Muscle layer of duodenum (tissue), 2 donors: ENCODE data around the gene DIPK1A.

Experiments
- H3K27ac ChIP-seq: one replicate; pipeline ENCODE4 v1.7.0; 2013; ENCODE audit warnings: mild to moderate bottlenecking, low read length
- H3K27me3 ChIP-seq: one replicate; pipeline ENCODE4 v1.7.0; 2013; ENCODE audit warnings: low read depth, mild to moderate bottlenecking, control low read depth, low read length
- H3K36me3 ChIP-seq, 2 donors: one replicate each; pipeline ENCODE4 v1.7.0; 2013; ENCODE audit warnings: low read length in 2 of 2, control low read depth in 1 of 2, mild to moderate bottlenecking in 1 of 2; ENCODE audit not compliant: insufficient read depth in 2 of 2, control insufficient read depth in 1 of 2
- H3K4me1 ChIP-seq, 2 donors: one replicate each; pipeline ENCODE4 v1.7.0; 2013; ENCODE audit warnings: low read length in 2 of 2, mild to moderate bottlenecking in 2 of 2, control low read depth in 1 of 2, moderate library complexity in 1 of 2; ENCODE audit not compliant: insufficient read depth in 2 of 2, control insufficient read depth in 1 of 2
- H3K4me3 ChIP-seq, 2 donors: one replicate each; pipeline ENCODE4 v1.7.0; 2013; ENCODE audit warnings: low read length in 2 of 2, low read depth in 1 of 2, mild to moderate bottlenecking in 1 of 2
- H3K9me3 ChIP-seq, 2 donors: one replicate each; pipeline ENCODE4 v1.7.0; 2013; ENCODE audit warnings: low read length in 2 of 2, control low read depth in 1 of 2, mild to moderate bottlenecking in 1 of 2; ENCODE audit not compliant: control insufficient read depth in 1 of 2
- donor health status: healthy.

DIPK1A gene

DNA sequence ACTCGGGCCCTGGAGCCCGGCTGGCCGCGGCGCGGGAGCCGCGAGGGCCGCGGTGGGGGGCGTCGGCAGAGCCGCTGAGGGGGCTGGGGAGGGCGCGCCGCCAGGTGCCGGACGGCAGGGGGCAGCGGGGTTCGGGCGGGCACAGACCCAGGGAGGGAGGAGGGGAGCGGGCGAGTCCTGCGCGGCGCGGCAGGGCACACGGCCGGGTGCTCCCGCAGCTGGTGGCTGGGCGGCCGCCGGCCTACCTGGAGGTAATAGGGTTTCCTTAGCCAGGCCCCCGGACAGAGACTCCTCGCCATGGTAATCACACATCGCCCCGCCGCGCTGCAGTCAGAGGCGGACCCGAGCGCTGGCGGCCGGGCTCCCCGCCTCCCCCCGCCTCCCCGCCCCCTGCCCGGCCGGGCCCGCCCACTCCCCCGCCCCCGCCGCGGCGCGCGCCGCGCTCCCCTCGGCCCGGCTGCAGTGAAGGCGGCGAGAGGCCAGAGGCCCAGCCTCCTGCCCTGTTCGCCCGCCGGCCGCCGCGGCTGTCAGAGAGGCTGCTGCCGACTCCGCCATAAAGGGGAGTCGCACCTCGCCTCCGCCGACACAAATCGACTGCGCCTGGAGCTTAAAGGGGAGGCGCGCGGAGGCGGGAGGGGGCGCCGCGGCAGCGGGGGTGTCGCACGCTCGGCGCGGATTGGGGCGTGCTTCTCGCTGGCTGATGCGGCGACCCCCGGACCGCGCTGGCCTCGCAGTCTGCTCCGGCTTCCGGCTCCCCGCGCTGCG is at the start of gene DIPK1A:
Gene DIPK1A (minus strand): TSS at position 332 of the 765 bp plus-strand sequence. CDS start 33 bp downstream, at position 299.
- H3K4me3 ChIP-seq = peak within 1 kb of the TSS; percentile 83 to 89
- peaks cover 4 to 19% of the 10 kb centered on the region in 2 donors for H3K4me1 ChIP-seq
- no peaks in the 10 kb centered on the region for H3K27me3 ChIP-seq
- no peaks in the 10 kb centered on the region for H3K9me3 ChIP-seq
- peak within 1 kb of the TSS; percentile 87 for H3K27ac ChIP-seq
- H3K36me3 ChIP-seq = peaks cover 0 to 5% of the 10 kb centered on the region in 2 donors

DNA sequence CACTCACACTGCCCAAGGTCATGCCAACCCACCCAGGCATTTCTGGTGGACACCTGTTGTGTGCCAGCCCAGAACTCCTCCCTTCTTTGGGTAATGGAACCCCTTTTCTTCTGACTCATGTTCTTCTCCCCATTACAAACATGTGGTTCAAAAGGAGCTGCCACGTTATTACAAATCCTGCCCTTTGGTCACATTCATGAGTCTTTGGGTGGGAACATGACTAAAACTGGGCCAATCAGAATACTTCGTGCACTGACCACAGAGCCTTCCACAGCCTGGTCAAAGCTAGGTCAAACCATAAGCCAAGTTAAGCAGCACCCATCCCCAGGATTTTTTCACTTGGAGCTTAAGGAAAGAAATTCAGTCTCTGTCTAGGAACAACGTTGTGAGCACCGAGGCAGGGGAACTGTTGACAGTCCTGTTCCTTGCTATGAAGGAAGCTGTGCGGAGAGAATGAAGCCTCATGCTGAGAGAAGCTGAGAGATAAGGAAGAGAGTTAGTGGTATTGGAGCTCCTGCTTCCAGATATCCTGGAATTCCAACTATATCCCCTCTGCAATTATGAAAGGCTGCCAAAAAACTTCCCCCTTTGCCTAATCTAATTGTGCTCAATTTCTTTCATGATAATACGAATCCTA is 46.8 kb upstream of the DIPK1A start:
- Histone ChIP-seq H3K4me3 (no peak overlapping the region), H3K9me3 (no peaks in the 10 kb centered on the region), H3K36me3 (no peaks in the 10 kb centered on the region)

DNA sequence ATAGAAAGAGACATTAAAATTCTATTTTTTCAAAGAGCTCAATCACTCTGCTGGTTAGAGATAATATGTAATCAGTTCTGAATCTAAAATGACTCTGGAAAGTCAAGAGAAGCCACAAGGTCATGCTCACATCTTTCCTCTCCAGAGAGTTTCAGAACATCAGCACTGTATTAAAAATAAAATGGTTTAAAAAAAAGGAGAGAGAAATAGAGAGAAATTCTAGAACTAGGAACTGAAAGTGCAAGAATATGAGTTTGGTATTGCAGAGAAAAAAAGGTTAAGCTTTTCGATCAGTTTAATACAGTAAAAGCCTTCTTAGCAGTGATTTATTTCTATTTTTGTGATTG is 44.0 kb upstream of the DIPK1A start:
- Histone ChIP-seq H3K9me3 (no peaks in the 10 kb centered on the region), H3K36me3 (no peaks in the 10 kb centered on the region), H3K4me3 (no peak overlapping the region), H3K27ac (no peak overlapping the region), H3K4me1 (peaks cover 0 to 7% of the 10 kb centered on the region in 2 donors), H3K27me3 (no peaks in the 10 kb centered on the region)

More for the DNA sequence above, 46.8 kb upstream of the DIPK1A start:
- Histone ChIP-seq H3K27ac (no peak overlapping the region), H3K27me3 (no peaks in the 10 kb centered on the region), H3K4me1 (no peaks in the 10 kb centered on the region)

DNA sequence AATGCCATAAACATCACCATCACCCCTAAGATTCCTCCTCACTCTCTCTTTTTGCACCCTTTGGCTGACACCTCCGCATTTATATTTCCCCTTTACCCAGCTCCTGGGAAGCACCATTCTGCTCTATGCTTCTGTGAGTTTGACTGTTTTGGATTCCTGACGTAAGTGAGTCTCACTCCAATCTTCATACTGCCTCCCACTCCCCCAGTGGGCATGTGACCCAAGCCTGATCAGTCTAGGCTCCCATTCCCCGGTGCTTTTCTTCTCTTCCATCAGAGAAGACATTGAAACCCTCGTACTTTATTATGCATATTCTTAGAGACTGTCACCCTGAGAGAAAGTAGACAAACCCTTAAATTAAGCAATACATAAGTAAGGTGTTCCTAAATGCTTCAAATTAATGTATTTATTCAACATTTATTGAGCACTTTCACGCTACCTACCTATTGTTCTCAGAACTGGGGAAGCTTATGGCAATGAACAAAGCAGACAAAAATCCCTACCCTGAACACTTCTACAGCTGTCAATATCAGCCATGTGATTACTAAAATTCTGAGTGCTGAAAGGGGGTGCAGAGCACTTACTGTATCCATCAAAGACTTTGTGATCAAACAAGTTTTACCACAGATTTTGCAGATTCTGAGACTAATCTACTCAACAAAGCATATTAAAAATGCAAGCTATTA is 43.4 kb upstream of the DIPK1A start:
- Histone ChIP-seq H3K27ac (no peak overlapping the region), H3K36me3 (no peaks in the 10 kb centered on the region), H3K4me1 (peaks cover 0 to 8% of the 10 kb centered on the region in 2 donors), H3K9me3 (no peaks in the 10 kb centered on the region), H3K27me3 (no peaks in the 10 kb centered on the region), H3K4me3 (no peak overlapping the region)

DNA sequence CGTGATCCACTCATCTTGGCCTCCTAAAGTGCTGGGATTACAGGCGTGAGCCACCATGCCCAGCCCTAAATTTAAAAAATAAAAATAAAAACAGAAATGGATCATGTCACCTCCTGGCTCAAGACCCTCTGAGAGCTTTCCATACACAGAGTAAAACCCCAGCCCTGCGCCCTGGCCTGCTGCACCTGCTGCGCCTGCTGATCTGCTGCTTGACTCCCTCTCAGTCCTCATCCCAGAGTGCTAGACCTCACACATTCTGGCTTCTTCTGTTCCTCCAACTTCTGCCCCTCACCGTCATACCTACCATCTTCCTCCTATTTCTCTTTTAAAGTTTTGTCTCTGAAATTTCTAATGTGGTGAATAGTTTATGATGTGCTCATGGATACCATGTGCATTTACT is 42.7 kb upstream of the DIPK1A start:
- Histone ChIP-seq H3K27me3 (no peaks in the 10 kb centered on the region), H3K4me1 (peaks cover 0 to 8% of the 10 kb centered on the region in 2 donors), H3K36me3 (no peaks in the 10 kb centered on the region), H3K9me3 (no peaks in the 10 kb centered on the region), H3K4me3 (no peak overlapping the region), H3K27ac (no peak overlapping the region)

DNA sequence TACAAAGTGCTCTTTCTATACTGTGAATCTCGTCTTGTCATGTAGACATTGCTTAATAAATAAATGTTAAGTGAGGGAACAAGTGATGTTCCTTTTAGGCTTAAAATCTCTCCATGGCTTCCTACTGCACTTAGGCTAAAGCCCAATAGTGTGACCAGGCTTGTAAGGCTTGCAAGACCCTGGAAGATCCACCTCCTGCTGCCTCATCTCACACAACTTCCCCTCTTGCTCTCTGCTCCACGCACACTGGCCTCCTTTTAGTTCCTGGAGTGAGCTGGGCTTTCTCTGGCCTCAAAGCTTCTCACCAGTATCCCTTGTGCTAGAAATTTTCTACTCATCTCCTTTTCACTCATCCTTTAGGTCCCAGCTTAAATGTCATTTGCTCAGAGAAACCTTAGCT is 41.5 kb upstream of the DIPK1A start:
- peaks cover 0 to 8% of the 10 kb centered on the region in 2 donors for H3K4me1 ChIP-seq
- no peak overlapping the region for H3K4me3 ChIP-seq
- no peaks in the 10 kb centered on the region for H3K27me3 ChIP-seq
- H3K27ac ChIP-seq = no peak overlapping the region
- no peaks in the 10 kb centered on the region for H3K9me3 ChIP-seq
- no peaks in the 10 kb centered on the region for H3K36me3 ChIP-seq

DNA sequence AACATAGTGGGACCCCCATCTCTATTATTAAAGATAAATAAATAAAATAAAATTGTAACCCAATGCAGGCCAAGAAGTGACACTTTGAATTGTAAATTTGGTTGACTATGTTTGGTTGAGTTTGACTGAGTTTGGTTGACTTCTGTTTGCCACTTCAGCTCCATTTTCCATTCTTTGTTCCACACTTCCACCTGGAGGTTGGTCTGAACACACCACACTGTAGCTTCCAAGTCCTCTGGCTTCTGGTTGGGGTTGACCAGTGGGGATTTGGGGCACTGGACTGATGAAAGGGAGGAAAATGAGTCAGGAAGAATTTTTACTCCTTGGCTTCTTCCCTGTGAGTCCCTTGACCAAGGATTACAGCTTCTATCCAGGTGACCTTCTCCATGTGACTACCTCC is 40.6 kb upstream of the DIPK1A start:
- Histone ChIP-seq H3K4me3 (no peak overlapping the region), H3K27ac (no peak overlapping the region), H3K9me3 (no peaks in the 10 kb centered on the region), H3K36me3 (no peaks in the 10 kb centered on the region), H3K4me1 (peaks cover 0 to 8% of the 10 kb centered on the region in 2 donors), H3K27me3 (no peaks in the 10 kb centered on the region)

DNA sequence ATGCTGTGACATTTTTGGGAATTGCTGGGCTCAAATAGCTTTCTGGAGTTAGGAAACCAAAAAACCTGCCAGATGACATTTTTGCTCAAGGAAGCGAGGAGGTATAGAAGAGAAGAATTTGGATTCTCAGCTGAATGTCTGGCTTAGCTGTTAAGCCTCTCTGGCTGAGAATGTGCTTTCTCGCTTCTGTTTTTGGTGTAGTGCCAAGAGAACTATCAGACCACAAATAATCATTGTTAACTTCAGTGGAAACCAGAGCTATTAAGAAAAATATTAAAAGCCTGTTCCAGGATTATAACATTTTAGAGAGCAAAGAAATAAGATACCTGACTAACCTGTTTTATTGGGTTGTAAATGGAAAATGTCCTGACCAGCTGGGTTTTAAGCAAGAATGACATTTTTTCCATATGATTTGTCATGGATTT is 39.5 kb upstream of the DIPK1A start:
- Histone ChIP-seq H3K9me3 (no peaks in the 10 kb centered on the region), H3K27ac (no peak overlapping the region), H3K4me3 (no peak overlapping the region), H3K4me1 (peaks cover 0 to 8% of the 10 kb centered on the region in 2 donors), H3K27me3 (no peaks in the 10 kb centered on the region), H3K36me3 (no peaks in the 10 kb centered on the region)

DNA sequence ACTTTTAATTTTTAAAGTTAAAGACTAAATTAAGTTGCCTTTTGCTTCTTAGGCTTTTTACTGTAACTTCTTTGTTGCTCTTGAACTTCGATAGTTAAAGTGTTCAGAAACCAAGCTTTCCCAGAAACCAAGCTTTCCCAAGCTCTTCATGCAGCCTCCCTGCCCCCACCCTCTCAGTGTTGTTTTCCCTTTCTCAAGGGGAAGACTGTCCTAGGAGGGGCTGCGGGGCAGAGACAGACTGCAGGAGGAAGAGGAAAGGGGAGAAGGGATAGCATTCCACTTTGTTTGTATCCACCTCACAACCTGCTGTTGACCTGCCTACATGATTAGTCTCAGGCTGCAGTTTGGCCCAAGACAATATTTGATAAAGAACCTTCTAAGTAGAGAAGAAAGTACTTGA is 39.0 kb upstream of the DIPK1A start:
- Histone ChIP-seq H3K27ac (no peak overlapping the region), H3K27me3 (no peaks in the 10 kb centered on the region), H3K9me3 (no peaks in the 10 kb centered on the region), H3K36me3 (no peaks in the 10 kb centered on the region), H3K4me1 (peaks cover 0 to 8% of the 10 kb centered on the region in 2 donors), H3K4me3 (no peak overlapping the region)

DNA sequence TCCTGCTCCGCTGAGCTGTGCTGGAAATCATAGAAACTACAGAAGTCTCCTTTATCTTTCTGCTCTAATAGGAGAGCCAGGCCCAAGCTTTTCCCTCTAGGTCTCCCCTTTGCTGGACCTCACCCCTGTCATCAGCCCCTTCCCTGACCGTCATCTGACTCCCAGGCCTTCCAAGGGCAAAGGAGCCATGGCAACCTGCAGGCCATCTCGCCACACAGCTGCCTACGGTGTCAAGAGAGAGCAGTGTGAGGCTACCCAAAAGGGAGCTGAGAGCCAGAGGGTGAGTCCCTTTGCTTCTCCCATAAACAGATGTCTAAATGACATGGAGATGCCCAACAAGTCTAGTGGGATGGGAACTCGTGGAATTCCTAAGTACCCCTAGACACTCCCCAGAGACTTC is 37.6 kb upstream of the DIPK1A start:
- Histone ChIP-seq H3K9me3 (no peaks in the 10 kb centered on the region), H3K27me3 (no peaks in the 10 kb centered on the region), H3K4me1 (peaks cover 0 to 8% of the 10 kb centered on the region in 2 donors), H3K4me3 (no peak overlapping the region), H3K36me3 (no peaks in the 10 kb centered on the region), H3K27ac (no peak overlapping the region)
